ENCODE measurements around the gene ZNF99.
"Not testable (repeated sequence)": the region's sequence is repeated elsewhere in the genome, so short reads cannot be mapped to it uniquely, and the experiment has no call there.

DNA sequence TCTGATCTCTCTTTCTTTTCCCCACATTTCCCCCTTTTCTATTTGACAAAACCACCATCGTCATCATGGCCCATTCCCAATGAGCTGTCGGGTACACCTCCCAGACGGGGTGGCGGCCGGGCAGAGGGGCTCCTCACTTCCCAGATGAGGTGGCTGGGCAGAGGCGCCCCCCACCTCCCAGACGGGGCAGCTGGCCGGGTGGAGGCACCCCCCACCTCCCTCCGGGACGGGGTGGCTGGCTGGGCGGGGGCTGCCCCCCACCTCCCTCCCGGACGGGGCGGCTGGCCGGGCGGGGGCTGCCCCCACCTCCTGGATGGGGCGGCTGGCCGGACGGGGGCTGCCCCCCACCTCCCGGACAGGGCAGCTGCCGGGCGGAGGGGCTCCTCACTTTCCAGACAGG, 81.3 kb downstream of the ZNF99 start:
- TF ChIP-seq, protein P1, sequence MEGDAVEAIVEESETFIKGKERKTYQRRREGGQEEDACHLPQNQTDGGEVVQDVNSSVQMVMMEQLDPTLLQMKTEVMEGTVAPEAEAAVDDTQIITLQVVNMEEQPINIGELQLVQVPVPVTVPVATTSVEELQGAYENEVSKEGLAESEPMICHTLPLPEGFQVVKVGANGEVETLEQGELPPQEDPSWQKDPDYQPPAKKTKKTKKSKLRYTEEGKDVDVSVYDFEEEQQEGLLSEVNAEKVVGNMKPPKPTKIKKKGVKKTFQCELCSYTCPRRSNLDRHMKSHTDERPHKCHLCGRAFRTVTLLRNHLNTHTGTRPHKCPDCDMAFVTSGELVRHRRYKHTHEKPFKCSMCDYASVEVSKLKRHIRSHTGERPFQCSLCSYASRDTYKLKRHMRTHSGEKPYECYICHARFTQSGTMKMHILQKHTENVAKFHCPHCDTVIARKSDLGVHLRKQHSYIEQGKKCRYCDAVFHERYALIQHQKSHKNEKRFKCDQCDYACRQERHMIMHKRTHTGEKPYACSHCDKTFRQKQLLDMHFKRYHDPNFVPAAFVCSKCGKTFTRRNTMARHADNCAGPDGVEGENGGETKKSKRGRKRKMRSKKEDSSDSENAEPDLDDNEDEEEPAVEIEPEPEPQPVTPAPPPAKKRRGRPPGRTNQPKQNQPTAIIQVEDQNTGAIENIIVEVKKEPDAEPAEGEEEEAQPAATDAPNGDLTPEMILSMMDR (IDR thresholded peaks at IDR 0.05; ENCODE audit: low read length), result not testable (repeated sequence)
- not testable (repeated sequence) for TF ChIP-seq EZH2 (optimal IDR thresholded peaks at IDR 0.05; ENCODE audit: low read depth, low read length); EZH2phosphoT487 (IDR thresholded peaks at IDR 0.05; ENCODE audit: low read length)

Data from MM.1S (cell line).